Hematopoietic multipotent progenitor cell treated with erythropoietin and hydrocortisone succinate and interleukin-3 and kit ligand, for 6 days (in vitro differentiated cells): ENCODE measurements around the gene CCDC148.
A peak's percentile ranks its signal among the peaks of the same experiment; 100 is the strongest.
"Not testable (repeated sequence)": the region's sequence is repeated elsewhere in the genome, so short reads cannot be mapped to it uniquely, and the experiment has no call there.

Experiments
- DNase-seq: peaks from one replicate; pipeline ENCODE4 v3.0.0-alpha.2; 2015

Gene CCDC148

GRCh38 chr2:158273791-158274190 is 182.8 kb downstream of the CCDC148 start:
- no peak for DNase-seq

DNA sequence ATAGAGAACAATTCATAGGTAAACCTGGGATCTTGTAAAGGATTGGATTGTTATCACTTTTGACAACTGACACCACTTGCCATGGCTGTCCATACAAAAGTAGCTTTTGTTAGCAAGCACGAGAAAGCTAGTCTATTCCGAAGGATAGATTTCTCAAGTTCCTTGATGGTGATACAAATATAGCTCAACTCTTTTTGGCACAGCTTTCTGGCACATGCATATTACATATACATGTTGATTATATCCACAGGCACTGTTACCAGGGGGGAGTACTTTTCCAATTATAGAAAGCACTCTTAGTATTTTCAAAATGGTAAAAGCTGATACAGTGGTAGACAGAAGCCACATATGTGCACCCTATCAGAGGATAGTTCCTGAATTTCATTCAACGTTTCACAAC is 186.0 kb downstream of the CCDC148 start:
- no peak for DNase-seq

- no peak for DNase-seq
Measured at GRCh38 chr2:158269143-158269542, 187.4 kb downstream of the CCDC148 start.

DNA sequence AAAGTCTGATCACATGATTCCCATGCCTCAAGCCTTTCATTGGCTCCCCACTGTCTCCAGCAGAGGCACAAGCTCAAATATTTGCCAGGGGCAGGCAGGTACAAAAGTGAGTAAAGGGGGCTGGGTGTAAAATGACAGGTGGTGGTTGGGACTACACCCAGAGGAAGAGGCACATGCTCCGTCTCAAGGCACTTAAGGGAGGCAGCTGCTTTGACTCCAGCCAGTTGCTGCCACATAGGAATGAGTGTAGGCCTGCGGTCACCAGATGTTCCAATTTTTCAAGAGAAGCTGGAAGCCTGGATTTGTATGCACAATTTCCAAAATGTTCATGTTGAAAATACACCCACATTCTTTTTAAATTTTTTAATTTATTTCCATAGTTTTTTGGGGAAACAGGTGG is 190.4 kb downstream of the CCDC148 start:
- DNase-seq = no peak

- no peak for DNase-seq
Measured at GRCh38 chr2:158255257-158255656, 201.3 kb downstream of the CCDC148 start.

- no peak for DNase-seq
Measured at GRCh38 chr2:158253170-158253569, 203.4 kb downstream of the CCDC148 start.

DNA sequence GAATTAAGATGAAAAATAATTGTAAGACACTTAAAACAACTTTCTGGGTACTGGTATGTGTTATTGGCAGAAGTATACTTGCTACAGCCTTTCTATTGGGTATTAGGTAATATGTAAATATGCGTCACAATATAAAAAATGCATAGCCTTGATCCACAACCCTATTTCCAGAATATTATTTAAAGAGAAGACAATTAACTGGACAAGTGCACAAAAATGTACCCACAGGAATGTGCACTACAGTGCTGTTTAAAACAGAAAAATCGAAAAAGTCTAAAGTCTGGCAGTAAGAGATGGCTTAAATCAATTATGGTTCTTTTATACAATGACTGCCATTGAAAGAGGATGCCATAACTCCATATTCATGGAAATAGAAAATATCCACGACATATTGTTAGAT is 205.2 kb downstream of the CCDC148 start:
- DNase-seq = no peak

DNA sequence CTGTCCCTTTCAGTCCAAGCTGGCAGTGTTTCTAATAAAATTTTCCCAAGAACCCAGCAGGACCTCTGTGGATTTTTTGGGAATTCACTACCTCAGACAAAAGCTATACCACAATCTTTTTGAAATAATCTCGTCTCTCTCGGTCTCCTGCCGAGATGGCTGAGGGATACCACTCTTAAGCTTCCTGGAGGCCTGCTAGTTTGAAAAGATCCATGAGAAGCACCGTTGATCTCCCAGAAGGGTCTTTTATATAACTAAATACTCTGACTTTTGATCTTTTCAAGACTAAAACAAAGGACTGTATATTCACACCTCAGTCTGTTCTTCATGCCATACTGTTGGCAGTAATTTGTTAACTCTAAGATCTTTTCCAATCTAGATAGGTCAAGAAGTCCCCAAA is 213.2 kb downstream of the CCDC148 start:
- no peak for DNase-seq

DNA sequence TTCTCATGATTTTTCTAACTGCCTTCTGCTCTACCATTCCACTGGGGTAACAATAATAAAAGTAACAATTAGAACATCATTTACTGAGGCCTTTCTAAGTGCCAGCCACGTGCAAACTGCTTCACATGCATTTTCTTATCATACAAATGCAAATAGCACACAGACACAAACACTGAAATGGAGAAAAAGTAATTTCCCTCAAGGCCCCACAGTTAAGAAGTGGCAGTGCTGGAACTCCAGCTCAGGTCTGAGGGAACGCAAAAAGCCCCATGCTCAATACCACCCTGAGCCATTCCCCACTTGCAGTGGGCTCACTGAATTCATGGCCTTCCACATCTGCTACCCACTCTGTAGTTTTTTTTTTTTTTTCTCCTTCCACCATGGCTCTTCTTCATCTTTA is 214.3 kb downstream of the CCDC148 start:
- no peak for DNase-seq

- no peak for DNase-seq
Measured at GRCh38 chr2:158240975-158241374, 215.6 kb downstream of the CCDC148 start.

GRCh38 chr2:158239271-158239670 is 217.3 kb downstream of the CCDC148 start:
- no peak for DNase-seq

DNA sequence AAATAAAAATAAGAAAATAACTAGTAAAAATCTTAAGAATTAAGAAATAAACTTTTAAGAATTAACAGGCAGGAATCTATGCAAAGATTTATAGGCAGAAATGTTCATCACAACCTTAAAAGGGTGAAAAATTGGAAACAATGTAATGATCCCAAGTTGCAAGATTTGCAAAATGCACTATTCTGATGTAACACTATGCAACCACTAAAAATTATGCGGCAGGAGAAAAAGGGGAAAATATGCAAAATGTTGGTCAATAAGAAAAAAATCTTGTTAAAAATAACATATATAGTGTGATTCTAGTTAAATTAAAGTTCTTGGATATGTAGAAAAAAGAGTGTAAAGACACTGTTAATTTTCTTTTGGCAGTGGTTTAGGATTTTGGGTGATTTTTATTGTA is 222.1 kb downstream of the CCDC148 start:
- DNase-seq = no peak

GRCh38 chr2:158232476-158232875 is 224.1 kb downstream of the CCDC148 start:
- no peak for DNase-seq

- peak; percentile 40 for DNase-seq
Measured at GRCh38 chr2:158228943-158229508, 227.5 kb downstream of the CCDC148 start.

GRCh38 chr2:158223066-158223465 is 233.5 kb downstream of the CCDC148 start:
- not testable (repeated sequence) for DNase-seq

DNA sequence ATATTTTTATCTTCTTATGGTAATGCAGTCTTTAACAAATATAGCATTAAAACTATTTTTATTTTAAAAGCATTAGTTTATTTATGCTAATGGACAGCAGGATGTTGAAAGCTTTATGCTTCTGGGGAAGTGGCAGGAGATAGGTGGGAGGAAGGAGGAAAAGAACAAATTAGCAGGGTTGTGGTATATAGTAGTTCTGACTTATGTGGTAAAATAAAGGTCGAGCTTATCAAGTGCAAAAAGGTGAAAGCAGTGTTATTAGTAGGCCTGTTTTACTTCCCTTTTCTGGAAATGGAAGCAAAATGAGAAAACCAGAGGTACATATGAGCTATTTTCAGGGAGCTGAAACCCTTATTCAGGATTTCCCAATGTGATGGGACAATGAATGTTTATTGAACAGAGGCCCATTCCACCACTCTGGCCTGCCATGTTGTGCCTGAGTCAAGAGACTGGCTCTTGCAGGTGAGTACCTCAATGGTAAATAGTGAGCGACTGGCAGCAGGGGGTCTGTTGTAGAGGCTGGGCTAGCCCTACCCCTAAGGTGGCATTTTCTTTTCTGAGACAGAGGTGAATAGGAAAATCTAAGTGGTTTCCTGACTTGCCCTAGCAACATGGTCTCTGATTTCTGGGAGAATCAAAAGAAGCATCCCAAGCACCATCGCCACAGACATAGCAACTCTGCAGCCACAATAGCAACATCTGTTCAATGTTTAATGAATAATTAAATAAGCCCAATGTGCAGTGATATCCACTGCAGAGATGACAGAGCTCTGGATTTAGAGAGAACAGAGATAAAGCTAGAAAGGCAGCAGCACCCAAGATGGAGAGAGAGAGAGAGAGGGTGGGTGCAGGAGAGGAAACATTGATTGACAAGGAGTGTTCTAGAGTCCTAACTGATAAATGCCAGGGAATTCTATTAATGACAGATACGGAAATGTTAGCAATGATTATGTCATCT is 235.2 kb downstream of the CCDC148 start:
- DNase-seq = no peak

GRCh38 chr2:158217593-158217992 is 239.0 kb downstream of the CCDC148 start:
- peak; percentile 37 for DNase-seq

DNA sequence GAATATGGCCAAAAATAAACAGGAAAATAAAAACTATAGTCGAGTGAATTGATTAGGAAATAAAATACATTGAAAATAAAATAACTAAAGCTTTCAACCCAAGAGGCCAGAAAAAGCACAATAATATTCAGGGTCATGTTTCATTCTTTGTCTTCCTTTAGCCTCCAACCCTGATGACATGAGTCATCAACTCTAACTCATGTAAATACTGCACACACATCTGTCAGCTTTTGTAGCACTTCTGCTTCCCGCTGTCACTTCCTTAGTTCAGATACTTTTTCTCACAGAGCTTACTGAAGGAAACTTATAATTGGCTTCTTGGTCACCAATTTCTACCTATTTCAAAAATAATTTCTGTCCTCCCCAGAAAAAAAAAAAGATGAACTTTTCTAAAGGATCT is 242.1 kb downstream of the CCDC148 start:
- DNase-seq = peak; percentile 67

DNA sequence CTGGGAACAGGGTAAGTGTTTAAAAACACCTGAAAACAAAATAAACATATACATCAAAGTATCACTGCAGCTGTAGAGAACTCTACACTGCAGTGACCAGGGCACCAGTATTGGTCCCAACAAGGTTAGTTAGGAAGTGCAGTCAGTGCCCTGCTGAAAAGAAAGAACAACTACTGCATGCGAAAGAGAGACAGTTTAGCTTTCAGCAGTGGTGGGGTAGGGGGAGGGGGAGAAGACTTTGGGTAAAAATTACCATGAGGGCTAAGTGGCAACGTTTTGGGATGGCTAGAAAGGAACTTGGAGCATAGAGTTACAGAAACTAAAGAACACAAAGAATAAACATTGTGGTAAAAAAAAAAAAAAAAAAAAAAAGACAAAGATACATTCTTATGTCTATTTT is 242.8 kb downstream of the CCDC148 start:
- DNase-seq = no peak

DNA sequence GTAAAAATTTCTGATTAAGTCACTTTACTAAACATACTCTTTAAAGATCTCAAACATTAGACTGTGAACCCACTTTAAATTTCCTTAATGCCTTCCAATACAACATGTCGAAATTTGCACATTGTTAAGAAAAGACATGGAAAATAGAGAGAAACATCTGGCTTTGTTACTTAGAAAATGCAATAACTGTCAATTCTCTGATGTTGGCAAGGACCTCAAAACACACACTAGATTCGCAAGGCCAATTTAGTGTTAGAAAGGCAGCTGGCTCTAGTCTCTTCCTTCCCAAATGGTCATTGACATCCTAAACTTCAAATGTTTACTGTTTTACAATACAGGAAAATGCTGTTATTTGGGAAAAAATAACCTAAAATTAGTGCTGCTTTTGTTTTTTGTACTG is 244.3 kb downstream of the CCDC148 start:
- no peak for DNase-seq

DNA sequence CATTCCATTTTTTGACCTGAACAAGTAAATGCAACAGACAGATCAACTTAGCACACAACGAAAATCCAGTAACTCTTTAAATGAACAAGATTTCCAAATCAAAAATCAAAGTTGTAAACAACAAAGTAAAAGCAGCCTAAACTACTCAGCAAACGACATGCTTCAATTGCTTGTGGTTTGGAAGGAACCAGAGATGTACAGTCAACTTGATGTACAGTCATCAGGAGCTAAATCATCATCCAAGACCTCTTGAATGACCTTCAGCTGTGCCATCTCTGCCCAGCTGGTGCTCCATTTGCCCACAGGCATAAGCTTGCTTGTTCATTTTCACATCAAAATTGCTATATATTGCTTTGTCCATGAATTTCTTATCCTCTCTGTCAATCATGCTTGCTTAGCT is 245.1 kb downstream of the CCDC148 start:
- no peak for DNase-seq

DNA sequence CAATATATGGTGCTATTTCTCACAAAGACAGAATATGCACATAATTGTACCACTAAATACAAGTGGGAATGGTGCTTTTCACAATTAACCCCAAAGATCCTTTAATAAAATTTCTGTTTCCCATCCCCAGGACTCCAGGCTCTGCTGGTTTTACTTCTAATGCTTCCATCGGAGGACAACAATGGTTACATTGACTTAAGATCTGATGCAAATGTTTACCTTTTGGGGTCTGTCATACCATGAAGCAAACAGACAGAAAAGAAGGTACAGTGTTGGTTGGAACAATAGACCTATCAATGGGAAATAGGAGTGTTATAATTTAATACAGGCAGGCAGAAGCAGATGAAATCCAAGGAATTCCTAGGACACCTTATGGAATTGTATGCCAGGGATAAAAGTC is 249.2 kb downstream of the CCDC148 start:
- no peak for DNase-seq

- DNase-seq = no peak
Measured at GRCh38 chr2:158205215-158205614, 251.3 kb downstream of the CCDC148 start.

- DNase-seq = no peak
Measured at GRCh38 chr2:158204741-158205165, 251.8 kb downstream of the CCDC148 start.
